LNCaP clone FGC (cell line): ENCODE measurements around the gene MILR1.

Source experiments
- DNase-seq: peaks from one replicate; pipeline ENCODE4 v3.0.0-alpha.2; 2011; ENCODE audit warnings: low read depth
- H3K4me3 ChIP-seq: 2 replicates; pipeline ENCODE4 v1.5.1; 2011; ENCODE audit warnings: mild to moderate bottlenecking, low read depth, low read length, control low read depth
- TF ChIP-seq, protein P1 (sequence below): IDR thresholded peaks from 2 replicates; pipeline ENCODE4 v1.5.1; 2012; ENCODE audit warnings: mild to moderate bottlenecking; ENCODE audit not compliant: control insufficient read depth, insufficient read depth; ENCODE audit errors: extremely low read depth

The MILR1 gene

DNA sequence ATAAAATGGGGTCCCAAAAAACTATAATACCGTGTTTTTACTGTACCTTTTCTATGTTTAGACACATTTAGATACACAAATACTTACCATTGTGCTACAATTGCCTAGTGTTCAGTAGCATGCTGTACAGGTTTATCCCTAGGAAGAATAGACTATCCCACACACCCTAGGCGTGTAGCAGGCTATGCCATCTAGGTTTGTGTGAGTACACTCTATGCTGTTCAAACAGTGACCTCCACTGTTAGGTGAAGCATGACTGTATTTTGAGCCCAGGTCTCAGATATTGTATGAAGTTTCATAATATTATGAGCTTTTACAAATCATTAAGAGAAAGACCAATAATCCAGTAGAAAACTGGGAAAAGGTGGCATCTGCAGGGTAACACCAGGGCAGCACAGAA is 23.6 kb downstream of the MILR1 start:
- H3K4me3 ChIP-seq: no peak overlapping the region
- TF ChIP-seq, protein P1, sequence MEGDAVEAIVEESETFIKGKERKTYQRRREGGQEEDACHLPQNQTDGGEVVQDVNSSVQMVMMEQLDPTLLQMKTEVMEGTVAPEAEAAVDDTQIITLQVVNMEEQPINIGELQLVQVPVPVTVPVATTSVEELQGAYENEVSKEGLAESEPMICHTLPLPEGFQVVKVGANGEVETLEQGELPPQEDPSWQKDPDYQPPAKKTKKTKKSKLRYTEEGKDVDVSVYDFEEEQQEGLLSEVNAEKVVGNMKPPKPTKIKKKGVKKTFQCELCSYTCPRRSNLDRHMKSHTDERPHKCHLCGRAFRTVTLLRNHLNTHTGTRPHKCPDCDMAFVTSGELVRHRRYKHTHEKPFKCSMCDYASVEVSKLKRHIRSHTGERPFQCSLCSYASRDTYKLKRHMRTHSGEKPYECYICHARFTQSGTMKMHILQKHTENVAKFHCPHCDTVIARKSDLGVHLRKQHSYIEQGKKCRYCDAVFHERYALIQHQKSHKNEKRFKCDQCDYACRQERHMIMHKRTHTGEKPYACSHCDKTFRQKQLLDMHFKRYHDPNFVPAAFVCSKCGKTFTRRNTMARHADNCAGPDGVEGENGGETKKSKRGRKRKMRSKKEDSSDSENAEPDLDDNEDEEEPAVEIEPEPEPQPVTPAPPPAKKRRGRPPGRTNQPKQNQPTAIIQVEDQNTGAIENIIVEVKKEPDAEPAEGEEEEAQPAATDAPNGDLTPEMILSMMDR: no peak
- no peak for DNase-seq

DNA sequence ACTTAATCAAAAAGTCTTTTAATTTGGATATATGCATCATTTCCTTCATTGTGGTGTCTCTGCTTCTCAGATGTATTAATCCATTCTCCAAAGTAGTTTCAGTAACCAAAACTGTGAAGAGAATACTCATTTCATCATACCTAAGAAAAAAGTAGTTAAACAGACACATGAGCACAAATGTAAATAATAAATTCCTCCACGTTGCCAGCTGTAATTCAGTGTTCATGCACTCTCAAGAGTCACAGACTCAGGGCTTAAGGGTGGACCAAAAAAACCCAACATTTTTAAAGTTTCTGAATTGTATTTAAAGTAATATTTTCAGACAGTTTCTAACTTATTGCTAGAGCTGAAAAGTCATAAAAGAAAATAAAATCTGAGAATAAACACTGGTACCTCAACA is 28.9 kb downstream of the MILR1 start:
- no peak overlapping the region for H3K4me3 ChIP-seq
- DNase-seq: no peak
- TF ChIP-seq, protein P1: no peak

DNA sequence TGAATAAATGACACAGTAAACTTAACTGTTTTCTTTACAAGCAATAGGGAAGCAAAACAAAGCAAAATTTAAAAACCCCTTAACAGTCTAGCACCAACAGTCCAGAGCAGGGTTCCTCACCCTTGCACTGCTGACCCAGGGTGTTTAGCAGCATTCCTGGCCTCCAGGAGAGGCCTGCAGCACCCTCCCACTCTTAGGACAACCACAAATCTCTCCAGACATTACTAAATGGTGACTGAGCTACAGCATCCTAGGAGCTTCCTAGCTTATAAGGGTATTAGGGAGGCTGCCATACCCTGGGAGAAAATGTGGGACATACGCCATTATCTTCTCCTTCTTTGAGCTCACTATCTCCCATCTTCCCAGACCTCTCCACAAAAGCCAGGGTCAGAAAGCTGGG is 32.0 kb downstream of the MILR1 start:
- TF ChIP-seq, protein P1: no peak

DNA sequence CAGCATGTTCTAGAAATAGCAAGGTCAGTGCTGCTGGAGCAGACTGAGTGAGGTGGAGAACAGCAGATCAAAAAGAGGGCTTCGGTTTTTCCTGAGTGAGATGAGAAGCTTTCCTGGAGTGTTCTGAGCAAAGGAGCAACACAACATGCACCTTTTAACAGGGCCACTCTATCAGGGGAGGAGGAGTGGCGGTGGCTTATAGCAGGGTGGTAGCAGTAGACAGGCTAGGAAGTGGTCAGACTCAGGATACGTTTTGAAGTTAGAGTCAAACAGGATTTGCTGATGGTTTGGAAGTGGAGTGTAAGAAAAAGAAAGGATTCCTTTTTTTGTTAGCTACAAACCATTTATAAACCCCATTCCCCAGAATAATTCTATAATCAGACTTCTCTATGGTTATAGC is 35.5 kb downstream of the MILR1 start:
- H3K4me3 ChIP-seq: no peak overlapping the region
- DNase-seq: no peak
- TF ChIP-seq, protein P1: no peak

More for the DNA sequence above, 32.0 kb downstream of the MILR1 start:
- DNase-seq: no peak
- H3K4me3 ChIP-seq: no peak overlapping the region

DNA sequence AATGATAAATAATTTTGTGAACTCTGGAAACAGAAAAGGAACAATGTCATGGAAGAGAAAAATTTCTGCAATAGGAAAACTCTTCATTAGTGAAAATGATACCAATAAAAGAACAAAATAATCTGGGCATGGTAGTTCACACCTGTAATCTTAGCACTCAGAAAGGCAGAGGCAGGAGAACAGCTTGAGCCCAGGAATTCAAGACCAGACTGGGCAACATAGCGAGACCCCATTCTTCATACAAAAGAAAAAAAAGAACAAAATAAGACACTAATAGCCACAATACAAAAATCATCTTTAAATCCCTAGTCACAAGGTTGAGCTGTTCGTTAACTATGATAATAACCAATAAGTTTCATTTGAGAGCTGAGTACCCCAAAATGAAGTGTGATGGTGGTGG is 39.4 kb downstream of the MILR1 start:
- no peak overlapping the region for H3K4me3 ChIP-seq
- TF ChIP-seq, protein P1: no peak
- DNase-seq: no peak

DNA sequence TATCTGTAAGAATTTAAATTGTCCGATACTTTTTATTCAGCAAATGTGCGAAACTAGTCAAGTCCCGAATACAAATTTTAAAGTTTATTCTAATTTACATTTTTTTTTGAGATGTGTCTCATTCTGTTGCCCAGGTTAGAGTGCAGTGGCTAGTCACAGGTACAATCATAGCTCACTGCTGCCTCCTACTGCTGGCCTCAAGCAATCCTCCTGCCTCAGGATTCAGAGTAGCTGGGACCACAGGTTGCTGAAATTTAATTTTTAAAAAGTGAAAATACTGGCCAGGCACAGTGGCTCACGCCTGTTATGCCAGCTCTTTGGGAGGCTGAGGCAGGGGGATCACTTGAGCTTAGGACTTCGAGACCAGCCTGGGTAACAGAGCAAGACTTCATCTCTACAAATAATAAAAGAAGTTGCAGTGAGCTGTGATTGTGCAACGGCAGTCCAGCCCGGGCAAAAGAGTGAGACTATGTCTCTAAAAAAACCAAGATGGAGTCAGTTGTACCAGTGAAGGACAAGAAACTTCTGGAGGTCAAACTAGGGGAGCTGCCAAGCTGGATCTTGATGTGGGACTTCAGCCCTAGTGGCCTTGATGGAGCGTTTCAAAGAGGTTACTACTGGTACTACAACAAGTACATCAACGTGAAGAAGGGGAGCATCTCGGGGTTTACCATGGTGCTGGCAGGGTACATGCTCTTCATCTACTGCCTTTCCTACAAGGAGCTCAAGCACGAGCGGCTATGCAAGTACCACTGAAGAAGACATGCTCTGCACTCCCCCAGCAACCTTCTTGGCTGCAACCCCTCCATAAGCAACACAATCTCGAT is 42.3 kb downstream of the MILR1 start:
- TF ChIP-seq, protein P1: peak; percentile 73
- no peak overlapping the region for H3K4me3 ChIP-seq
- no peak for DNase-seq

DNA sequence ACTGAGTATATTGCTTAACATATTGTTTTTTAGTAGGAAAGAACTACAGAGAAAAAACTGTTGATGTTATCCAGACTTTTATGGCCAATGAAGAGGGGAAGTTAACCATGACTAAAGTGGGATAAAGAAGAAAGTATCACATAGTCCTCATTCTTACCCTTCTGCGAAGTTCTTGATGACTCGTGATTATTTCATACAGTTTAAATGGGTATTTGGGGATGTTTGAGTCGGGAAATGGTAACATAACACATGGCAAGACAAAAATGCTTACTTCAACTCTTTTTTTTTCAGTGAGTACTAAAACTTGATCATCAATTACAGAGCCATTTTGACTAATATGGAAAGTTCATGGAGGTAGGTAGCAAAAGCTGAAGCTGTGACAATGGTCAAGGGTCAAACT is 43.1 kb downstream of the MILR1 start:
- no peak overlapping the region for H3K4me3 ChIP-seq
- DNase-seq: no peak
- TF ChIP-seq, protein P1: no peak
